ENCODE results near the gene FBXO46.
"Not testable (repeated sequence)": the region's sequence is repeated elsewhere in the genome, so short reads cannot be mapped to it uniquely, and the experiment has no call there.

Gene FBXO46

GRCh38 chr19:45728683-45729082, 2.0 kb downstream of the FBXO46 start:
- DNase-seq (ENCODE audit: low read depth in 2 of 2) = not testable (repeated sequence)

- not testable (repeated sequence) for DNase-seq (ENCODE audit: low read depth in 2 of 2)
Observed at GRCh38 chr19:45720065-45720464, 10.6 kb downstream of the FBXO46 start.

GRCh38 chr19:45717983-45718650, 12.6 kb downstream of the FBXO46 start:
- DNase-seq (ENCODE audit: low read depth in 2 of 2) = no peak

- DNase-seq (ENCODE audit: low read depth in 2 of 2) = peak; percentile 97 to 98
Observed at GRCh38 chr19:45717131-45717982, 13.3 kb downstream of the FBXO46 start.

- DNase-seq (ENCODE audit: low read depth in 2 of 2) = no peak
Observed at GRCh38 chr19:45716359-45717130, 14.2 kb downstream of the FBXO46 start.

GRCh38 chr19:45715139-45715538, 15.6 kb downstream of the FBXO46 start:
- no peak for DNase-seq (ENCODE audit: low read depth in 2 of 2)

- DNase-seq (ENCODE audit: low read depth in 2 of 2) = no peak
Observed at GRCh38 chr19:45713141-45713540, 17.6 kb downstream of the FBXO46 start.

GRCh38 chr19:45712699-45713067, 18.0 kb downstream of the FBXO46 start:
- no peak for DNase-seq (ENCODE audit: low read depth in 2 of 2)

GRCh38 chr19:45711851-45712698, 18.6 kb downstream of the FBXO46 start:
- no peak for DNase-seq (ENCODE audit: low read depth in 2 of 2)

GRCh38 chr19:45710356-45711130, 20.2 kb downstream of the FBXO46 start:
- no peak for DNase-seq (ENCODE audit: low read depth in 2 of 2)

- no peak for DNase-seq (ENCODE audit: low read depth in 2 of 2)
Observed at GRCh38 chr19:45705710-45706415, 24.8 kb downstream of the FBXO46 start.

GRCh38 chr19:45705115-45705514, 25.6 kb downstream of the FBXO46 start:
- no peak for DNase-seq (ENCODE audit: low read depth in 2 of 2)

GRCh38 chr19:45701676-45702075, 29.0 kb downstream of the FBXO46 start:
- DNase-seq (ENCODE audit: low read depth in 2 of 2) = no peak

- DNase-seq (ENCODE audit: low read depth in 2 of 2) = no peak
Observed at GRCh38 chr19:45693106-45693788, 37.4 kb downstream of the FBXO46 start.

GRCh38 chr19:45692187-45693105, 38.2 kb downstream of the FBXO46 start, which contains the start of gene QPCTL:
TSS of gene QPCTL (plus strand) at chr19:45692666. CDS start at chr19:45692704, 38 bp downstream.
- DNase-seq (ENCODE audit: low read depth in 2 of 2) = peak; percentile 99

GRCh38 chr19:45691516-45692186, 39.0 kb downstream of the FBXO46 start, which contains the start of gene SNRPD2:
TSS of gene SNRPD2 (minus strand) at chr19:45691953. CDS start at chr19:45691888, 65 bp downstream.
- peak; percentile 85 for DNase-seq (ENCODE audit: low read depth in 2 of 2)

GRCh38 chr19:45687599-45687998, 43.1 kb downstream of the FBXO46 start:
- DNase-seq (ENCODE audit: low read depth in 2 of 2) = no peak
